ENCODE measurements around the gene MLKL. TPM values are rescaled to one million over a fixed set of nuclear protein-coding genes. Genes with fewer than 3 reads are reported as not detected.

MLKL gene
- total and polyA plus RNA-seq, 2 experiments from 2014 or later, result 10.4 to 13.6 TPM

DNA sequence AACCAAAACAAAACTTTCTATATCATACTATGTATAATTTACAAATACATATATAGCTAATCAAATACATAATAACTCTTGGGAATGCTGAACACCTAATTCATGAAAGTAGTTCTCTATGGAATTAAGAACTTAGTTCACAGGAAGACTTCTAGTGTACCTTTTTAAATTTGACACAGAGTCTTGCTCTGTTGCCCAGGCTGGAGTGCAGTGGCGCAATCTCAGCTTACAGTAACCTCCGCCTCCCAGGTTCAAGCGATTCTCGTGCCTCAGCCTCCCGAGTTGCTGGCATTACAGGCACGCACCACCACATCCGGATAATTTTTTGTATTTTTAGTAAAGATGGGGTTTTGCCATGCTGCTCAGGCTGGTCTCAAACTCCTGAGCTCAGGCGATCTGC lies 58.7 kb downstream of the MLKL start:
- Histone ChIP-seq H3F3A (ENCODE audit: insufficient read depth) (no peaks in the 10 kb centered on the region), H3K79me2 (ENCODE audit: insufficient read depth) (peaks cover 21% of the 10 kb centered on the region), H2AFZ (no peak overlapping the region), H3K9ac (no peak overlapping the region), H3K9me3 (ENCODE audit: low read depth) (no peaks in the 10 kb centered on the region), H3K4me2 (ENCODE audit: unreplicated experiment) (no peak overlapping the region), H3K27ac (no peak overlapping the region), H3K27me3 (replicated peaks; ENCODE audit: insufficient read depth) (no peaks in the 10 kb centered on the region), H3K4me1 (ENCODE audit: insufficient read depth) (0 out of 2 replicates have a peak, but pooled peaks cover 2% of the 10 kb centered on the region), H3K4me3 (no peak overlapping the region), H4K20me1 (ENCODE audit: insufficient read depth) (no peaks in the 10 kb centered on the region), H3K9me2 (ENCODE audit: insufficient read depth) (no peaks in the 10 kb centered on the region), H3K36me3 (ENCODE audit: low read depth) (peaks cover 35% of the 10 kb centered on the region; the same call in 1 of the 2 replicates)
- in situ Hi-C loops (cut with MboI), result no loop called here
- no peak for TF ChIP-seq EZH2phosphoT487 (IDR thresholded peaks at IDR 0.05; ENCODE audit: insufficient read depth, low read depth)
- TF ChIP-seq EZH2 (IDR thresholded peaks at IDR 0.05; ENCODE audit: insufficient read depth, poor library complexity, severe bottlenecking), result no peak
- DNase-seq, result no peak
- WGBS, 2 experiments (ENCODE audit: low coverage in 1 of 2, low lambda C conversion rate in 2 of 2, missing lambda C conversion rate in 2 of 2), result 97 to 98% methylated on average over 8 of the region's 8 CpGs

DNA sequence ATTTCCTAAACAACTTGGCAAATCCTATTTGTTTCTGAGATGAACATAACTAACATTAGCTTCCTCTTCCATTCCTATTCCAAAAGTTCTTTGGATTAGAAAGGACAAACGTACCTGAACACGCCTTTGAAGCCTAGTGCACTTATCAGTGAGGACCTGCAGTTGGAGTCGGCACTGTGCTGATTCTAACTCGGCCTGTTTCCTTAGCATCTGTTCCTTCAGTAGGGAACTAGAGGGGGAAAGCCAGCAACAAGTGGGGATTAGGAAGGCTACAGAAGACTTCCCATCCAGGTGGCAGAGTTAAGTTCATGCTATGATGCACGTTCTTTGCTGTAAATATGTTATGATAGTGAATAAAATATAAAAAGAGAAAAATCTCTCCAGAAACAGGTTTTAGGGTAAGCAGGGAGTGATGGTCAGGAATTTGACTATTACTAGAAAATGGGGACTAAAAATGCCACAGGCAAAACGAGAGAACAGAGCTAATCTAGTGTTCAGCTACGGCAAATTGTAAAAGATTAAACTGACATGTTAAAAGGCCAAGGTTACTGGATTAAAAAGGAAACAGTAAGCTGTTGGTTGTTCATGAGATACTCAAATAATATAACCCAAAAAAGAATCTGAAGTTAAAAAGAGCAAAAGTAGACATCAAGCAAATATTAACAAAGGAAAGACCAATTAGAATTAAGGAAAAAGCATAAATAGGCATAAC lies 62.8 kb downstream of the MLKL start:
- WGBS, 2 experiments (ENCODE audit: low coverage in 1 of 2, low lambda C conversion rate in 2 of 2, missing lambda C conversion rate in 2 of 2), result 83 to 84% methylated on average over 7 of the region's 7 CpGs
- no peak for DNase-seq
- Histone ChIP-seq H3K4me1 (ENCODE audit: insufficient read depth) (no peaks in the 10 kb centered on the region), H3K27ac (no peak overlapping the region), H3K36me3 (ENCODE audit: low read depth) (peaks cover 45% of the 10 kb centered on the region), H3K27me3 (replicated peaks; ENCODE audit: insufficient read depth) (no peaks in the 10 kb centered on the region), H3K9me2 (ENCODE audit: insufficient read depth) (no peaks in the 10 kb centered on the region), H3K4me2 (ENCODE audit: unreplicated experiment) (no peak overlapping the region), H4K20me1 (ENCODE audit: insufficient read depth) (no peaks in the 10 kb centered on the region), H3K4me3 (no peak overlapping the region), H3K9ac (no peak overlapping the region), H3K9me3 (ENCODE audit: low read depth) (no peaks in the 10 kb centered on the region), H2AFZ (no peak overlapping the region), H3K79me2 (ENCODE audit: insufficient read depth) (0 out of 2 replicates have a peak, but pooled peaks cover 5% of the 10 kb centered on the region), H3F3A (ENCODE audit: insufficient read depth) (no peaks in the 10 kb centered on the region)
- in situ Hi-C loops (cut with MboI), result no loop called here
- TF ChIP-seq EZH2 (IDR thresholded peaks at IDR 0.05; ENCODE audit: insufficient read depth, poor library complexity, severe bottlenecking) (no peak), EZH2phosphoT487 (IDR thresholded peaks at IDR 0.05; ENCODE audit: insufficient read depth, low read depth) (no peak)

GRCh38 chr16:74635303-74635702 lies 65.4 kb downstream of the MLKL start:
- Histone ChIP-seq H3K9me3 (ENCODE audit: low read depth) (no peaks in the 10 kb centered on the region), H3K4me2 (ENCODE audit: unreplicated experiment) (no peak overlapping the region), H2AFZ (no peak overlapping the region), H3K9ac (no peak overlapping the region), H4K20me1 (ENCODE audit: insufficient read depth) (no peaks in the 10 kb centered on the region), H3K27ac (no peak overlapping the region), H3K4me1 (ENCODE audit: insufficient read depth) (no peaks in the 10 kb centered on the region), H3K4me3 (no peak overlapping the region), H3K36me3 (ENCODE audit: low read depth) (peaks cover 58% of the 10 kb centered on the region), H3K9me2 (ENCODE audit: insufficient read depth) (no peaks in the 10 kb centered on the region), H3F3A (ENCODE audit: insufficient read depth) (no peaks in the 10 kb centered on the region), H3K27me3 (replicated peaks; ENCODE audit: insufficient read depth) (no peaks in the 10 kb centered on the region), H3K79me2 (ENCODE audit: insufficient read depth) (no peaks in the 10 kb centered on the region)
- DNase-seq, result no peak
- in situ Hi-C loops (cut with MboI), result no loop called here
- TF ChIP-seq EZH2 (IDR thresholded peaks at IDR 0.05; ENCODE audit: insufficient read depth, poor library complexity, severe bottlenecking) (no peak), EZH2phosphoT487 (IDR thresholded peaks at IDR 0.05; ENCODE audit: insufficient read depth, low read depth) (no peak)
- WGBS, 2 experiments (ENCODE audit: low coverage in 1 of 2, low lambda C conversion rate in 2 of 2, missing lambda C conversion rate in 2 of 2), result 86 to 89% methylated on average over 5 of the region's 5 CpGs

DNA sequence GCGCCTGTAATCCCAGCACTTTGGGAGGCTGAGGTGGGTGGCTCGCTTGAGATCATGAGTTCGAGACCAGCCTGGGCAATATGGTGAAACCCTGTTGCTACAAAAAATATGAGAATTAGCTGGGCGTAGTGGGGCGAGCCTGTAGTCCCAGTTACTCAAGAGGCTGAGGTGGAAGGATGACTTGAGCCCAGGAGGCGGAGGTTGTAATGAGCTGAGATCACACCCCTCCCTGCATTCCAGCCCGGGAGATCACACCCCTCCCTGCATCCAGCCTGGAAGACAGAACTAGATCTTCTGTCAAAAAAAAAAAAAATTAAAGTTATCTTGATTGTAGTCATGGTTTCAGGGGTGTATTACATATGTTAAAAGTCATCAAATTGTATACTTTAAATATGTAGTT lies 67.0 kb downstream of the MLKL start:
- in situ Hi-C loops (cut with MboI), result no loop called here
- no peak overlapping the region for H2AFZ ChIP-seq
- H3K9me3 ChIP-seq (ENCODE audit: low read depth), result no peaks in the 10 kb centered on the region
- peaks cover 5% of the 10 kb centered on the region; the same call in 1 of the 2 replicates for H3F3A ChIP-seq (ENCODE audit: insufficient read depth)
- no peak for DNase-seq
- peaks cover 68% of the 10 kb centered on the region for H3K36me3 ChIP-seq (ENCODE audit: low read depth)
- H3K4me2 ChIP-seq (ENCODE audit: unreplicated experiment), result no peak overlapping the region
- no peaks in the 10 kb centered on the region for H4K20me1 ChIP-seq (ENCODE audit: insufficient read depth)
- H3K27me3 ChIP-seq (replicated peaks; ENCODE audit: insufficient read depth), result no peaks in the 10 kb centered on the region
- no peak overlapping the region for H3K27ac ChIP-seq
- WGBS, 2 experiments (ENCODE audit: low coverage in 1 of 2, low lambda C conversion rate in 2 of 2, missing lambda C conversion rate in 2 of 2), result 80 to 86% methylated on average over 6 to 7 of the region's 7 CpGs
- TF ChIP-seq EZH2 (IDR thresholded peaks at IDR 0.05; ENCODE audit: insufficient read depth, poor library complexity, severe bottlenecking) (no peak), EZH2phosphoT487 (IDR thresholded peaks at IDR 0.05; ENCODE audit: insufficient read depth, low read depth) (no peak)
- no peaks in the 10 kb centered on the region for H3K79me2 ChIP-seq (ENCODE audit: insufficient read depth)
- no peak overlapping the region for H3K4me3 ChIP-seq
- H3K9me2 ChIP-seq (ENCODE audit: insufficient read depth), result no peaks in the 10 kb centered on the region
- H3K4me1 ChIP-seq (ENCODE audit: insufficient read depth), result no peaks in the 10 kb centered on the region
- no peak overlapping the region for H3K9ac ChIP-seq

Data from GM23248 (cell line).